Psoas muscle (tissue), 8 donors: Measurements from ENCODE around the gene LARP6. TPM values are rescaled to one million over a fixed set of nuclear protein-coding genes. Genes with fewer than 3 reads are reported as not detected.

ENCODE experiments used
- ATAC-seq, 4 donors: fragments of 200-7000 bp; cut with Tn5 transposase; one replicate each; pipeline ENCODE4 v1.9.1; 2020; ENCODE audit warnings: moderate library complexity in 3 of 4, mild to moderate bottlenecking in 2 of 4
- DNase-seq, 2 donors: peaks; one replicate each; pipeline ENCODE4 v3.0.0-alpha.2; 2020
- H3K27ac ChIP-seq: fragments of 200-600 bp; one replicate; pipeline ENCODE4 v1.8.0; 2022
- H3K27me3 ChIP-seq, 3 donors: fragments of 200-600 bp in 1 of 3; one replicate each; pipeline versions ENCODE4 v1.6.1 to v1.8.0; 2013 to 2022; ENCODE audit warnings: low read length in 2 of 3, mild to moderate bottlenecking in 2 of 3, moderate library complexity in 1 of 3; ENCODE audit not compliant: insufficient read depth in 3 of 3
- H3K36me3 ChIP-seq, 2 donors: fragments of 200-600 bp in 1 of 2; one replicate each; pipeline versions ENCODE4 v1.6.1 to v1.8.0; 2013 to 2022; ENCODE audit warnings: low read depth in 1 of 2, mild to moderate bottlenecking in 1 of 2, moderate library complexity in 1 of 2; ENCODE audit not compliant: insufficient read depth in 1 of 2
- H3K4me1 ChIP-seq: fragments of 200-600 bp; one replicate; pipeline ENCODE4 v1.8.0; 2022
- H3K4me3 ChIP-seq: fragments of 200-600 bp; one replicate; pipeline ENCODE4 v1.8.0; 2022; ENCODE audit warnings: mild to moderate bottlenecking
- H3K9me3 ChIP-seq: fragments of 200-600 bp; one replicate; pipeline ENCODE4 v1.8.0; 2022
- CTCF ChIP-seq: fragments of 200-600 bp; IDR thresholded peaks from one replicate; pipeline ENCODE4 v1.8.0; 2022; ENCODE audit warnings: antibody characterized with exemption
- WGBS, 3 donors: extraction: QIAGEN DNeasy Blood & Tissue Kit; methylation state at CpG; one replicate each; pipeline versions ENCODE4 v1.1.6 to v1.1.7; 2013; 5-methylcytosine and 5-hydroxymethylcytosine counted together
- intact Hi-C, 2 donors: fragments of 100-400 bp; cut with DNase I; formaldehyde crosslinking; loops; one replicate each; pipeline versions ENCODE4 v1.11.0 to v1.14.2; 2022
- polyA plus RNA-seq, 3 donors: library from polyadenylated mRNA; stranded (reverse); fragments of 200-250 nt; gene quantifications; one replicate each; pipeline ENCODE4 v1.2.3, GENCODE V29; 2013
- total RNA-seq, 4 donors: library from RNA; stranded (reverse); fragmentation: NEBNext Ultra II Directional in 2 of 4; extraction: Animal tissue kit (Norgen Biotek cat#: 25700) in 2 of 4; gene quantifications; one replicate each; pipeline versions ENCODE4 v1.2.1 to v1.2.4, GENCODE V29; 2021 to 2023
- donor health status: healthy with polysubstance abuse.
- donor health status: DM: no; HTN: no; CAD: no; lungs with moderate emphysema.
- donor health status: Bipolar disorder and iron deficiency.
- donor health status: healthy.
- donor health status: DM: yes; HTN: yes; CAD: no.
- donor health status: DM: no; HTN: no; CAD: no.
- donor health status: DM: no; HTN: no; CAD: no.
- donor health status: DM: yes; HTN: yes; CAD: no.

The LARP6 gene
- total and polyA plus RNA-seq, 7 donors, result 2.9 to 18.9 (median 6.4) TPM

- no peak overlapping the region for H3K27ac ChIP-seq
These were observed 52.8 kb downstream of the LARP6 start for GRCh38 chr15:70801109-70801508.

GRCh38 chr15:70799667-70800450 lies 54.1 kb downstream of the LARP6 start:
- no peaks in the 10 kb centered on the region for H3K36me3 ChIP-seq
- H3K4me1 ChIP-seq, result no peaks in the 10 kb centered on the region
- no peaks in the 10 kb centered on the region for H3K27me3 ChIP-seq
- intact Hi-C loops, result no loop called here
- DNase-seq (no peak), ATAC-seq (peak in 3 of 4 donors; percentile 48 to 53 (median 49))
- 75 to 81% (median 76%) methylated on average over 9 of the region's 9 CpGs for WGBS, 3 donors
- H3K9me3 ChIP-seq, result no peaks in the 10 kb centered on the region
- no peak for TF ChIP-seq CTCF
- no peak overlapping the region for H3K4me3 ChIP-seq
- H3K27ac ChIP-seq, result no peak overlapping the region

More at GRCh38 chr15:70801109-70801508, 52.8 kb downstream of the LARP6 start:
- WGBS, 3 donors, result 94 to 96% (median 94%) methylated on average over 5 of the region's 5 CpGs
- no peak for DNase-seq
- Histone ChIP-seq H3K9me3 (no peaks in the 10 kb centered on the region), H3K4me3 (no peak overlapping the region), H3K36me3 (no peaks in the 10 kb centered on the region), H3K27me3 (no peaks in the 10 kb centered on the region), H3K4me1 (no peaks in the 10 kb centered on the region)
- ATAC-seq, result no peak
- no peak for TF ChIP-seq CTCF
- intact Hi-C loops, result no loop called here

- DNase-seq, result no peak
- H3K27me3 ChIP-seq, result no peaks in the 10 kb centered on the region
- WGBS, 3 donors, result 93 to 97% (median 94%) methylated on average over 5 of the region's 5 CpGs
- no peaks in the 10 kb centered on the region for H3K36me3 ChIP-seq
- no peak for ATAC-seq
- no peaks in the 10 kb centered on the region for H3K9me3 ChIP-seq
- H3K4me1 ChIP-seq, result no peaks in the 10 kb centered on the region
- H3K4me3 ChIP-seq, result no peak overlapping the region
- H3K27ac ChIP-seq, result no peak overlapping the region
- no peak for TF ChIP-seq CTCF
- intact Hi-C loops, result no loop called here
These were observed 56.5 kb downstream of the LARP6 start for GRCh38 chr15:70797464-70797863.

- Histone ChIP-seq H3K36me3 (no peaks in the 10 kb centered on the region), H3K9me3 (no peaks in the 10 kb centered on the region), H3K27me3 (no peaks in the 10 kb centered on the region), H3K4me3 (no peak overlapping the region), H3K27ac (no peak overlapping the region), H3K4me1 (no peaks in the 10 kb centered on the region)
- no peak for ATAC-seq
- 88 to 93% (median 90%) methylated on average over 14 of the region's 14 CpGs for WGBS, 3 donors
- no peak for DNase-seq
- intact Hi-C loops, result no loop called here
- no peak for TF ChIP-seq CTCF
These were observed 57.2 kb downstream of the LARP6 start for GRCh38 chr15:70796516-70797310.
